ENCODE measurements around the gene FGD3.

The FGD3 gene

DNA sequence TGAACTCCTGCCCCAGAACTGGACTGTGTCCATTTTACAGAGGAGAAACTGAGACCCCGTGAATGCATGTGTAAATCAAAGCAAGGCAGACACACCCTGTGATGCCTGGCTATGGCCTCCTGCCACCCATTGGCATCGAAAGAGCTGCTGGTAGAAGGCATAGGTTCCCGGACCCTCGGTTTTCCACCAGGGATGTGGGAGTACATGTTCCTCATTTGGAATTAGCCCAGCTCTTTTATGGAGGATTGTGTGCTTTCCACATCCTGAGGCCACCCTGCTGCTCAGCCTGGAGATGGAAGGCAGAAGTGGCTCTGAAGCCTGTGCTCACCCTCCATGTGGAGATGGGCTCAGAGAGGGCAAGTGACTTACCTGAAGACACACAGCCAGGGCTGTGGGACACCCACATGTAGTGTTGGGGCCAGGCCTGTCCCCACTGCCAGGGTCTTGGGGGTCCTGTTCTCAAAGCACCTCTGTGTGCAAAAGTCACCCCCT is 114.0 kb downstream of the FGD3 start:
- no peak overlapping the region for H3K27ac ChIP-seq
- TF ChIP-seq ZFX (IDR thresholded peaks at IDR 0.05; ENCODE audit: borderline replicate concordance) (no peak), CTCF (IDR thresholded peaks at IDR 0.05) (no peak)

DNA sequence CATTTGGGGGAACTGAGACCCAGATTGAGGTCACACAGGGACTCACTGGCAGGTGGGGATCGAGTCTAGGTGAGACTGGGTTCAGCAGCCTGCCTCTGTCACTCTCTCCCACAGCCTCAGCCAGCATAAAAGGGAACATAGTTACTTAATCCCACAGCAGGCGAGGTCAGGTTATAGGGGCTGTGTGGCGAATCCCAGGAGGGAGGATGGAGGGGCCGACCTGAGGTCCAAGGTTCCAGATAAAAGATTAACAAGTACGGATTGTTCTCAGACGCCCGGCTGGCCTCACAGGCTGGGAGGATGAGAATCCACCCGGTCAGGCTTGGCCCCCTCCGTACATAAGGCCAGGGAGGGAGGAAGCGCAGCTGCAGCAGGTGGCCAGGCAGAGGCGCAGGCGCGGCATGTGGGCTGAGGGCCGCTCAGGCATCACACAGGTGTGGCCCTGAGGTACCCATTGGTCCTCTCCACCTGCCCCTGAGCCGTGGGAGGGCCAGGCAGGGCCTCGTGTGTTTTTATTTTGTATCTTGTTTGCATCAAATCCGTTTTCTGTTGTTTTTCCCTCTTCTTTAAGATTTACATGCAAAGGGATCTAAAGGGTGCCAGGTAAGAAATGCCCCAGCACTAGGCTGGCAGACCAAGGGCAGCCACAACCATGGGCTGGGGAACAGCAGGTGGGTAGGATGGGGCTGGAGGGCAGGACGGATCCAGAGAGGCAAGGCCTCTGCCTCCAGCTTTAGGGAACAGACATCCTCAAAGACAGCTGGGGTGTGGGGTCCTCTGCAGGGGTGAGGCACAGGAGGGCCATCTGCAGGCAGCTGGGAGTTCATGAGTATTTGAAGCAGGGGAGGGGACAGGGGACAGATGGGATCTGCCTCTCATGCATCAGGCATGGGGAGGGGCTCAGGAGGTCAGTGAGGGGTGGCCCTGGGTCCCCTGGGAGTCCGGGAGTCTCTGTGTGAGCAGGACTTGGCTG is 114.8 kb downstream of the FGD3 start:
- no peak overlapping the region for H3K27ac ChIP-seq
- TF ChIP-seq CTCF (IDR thresholded peaks at IDR 0.05), result no peak
- TF ChIP-seq ZFX (IDR thresholded peaks at IDR 0.05; ENCODE audit: borderline replicate concordance), result no peak

DNA sequence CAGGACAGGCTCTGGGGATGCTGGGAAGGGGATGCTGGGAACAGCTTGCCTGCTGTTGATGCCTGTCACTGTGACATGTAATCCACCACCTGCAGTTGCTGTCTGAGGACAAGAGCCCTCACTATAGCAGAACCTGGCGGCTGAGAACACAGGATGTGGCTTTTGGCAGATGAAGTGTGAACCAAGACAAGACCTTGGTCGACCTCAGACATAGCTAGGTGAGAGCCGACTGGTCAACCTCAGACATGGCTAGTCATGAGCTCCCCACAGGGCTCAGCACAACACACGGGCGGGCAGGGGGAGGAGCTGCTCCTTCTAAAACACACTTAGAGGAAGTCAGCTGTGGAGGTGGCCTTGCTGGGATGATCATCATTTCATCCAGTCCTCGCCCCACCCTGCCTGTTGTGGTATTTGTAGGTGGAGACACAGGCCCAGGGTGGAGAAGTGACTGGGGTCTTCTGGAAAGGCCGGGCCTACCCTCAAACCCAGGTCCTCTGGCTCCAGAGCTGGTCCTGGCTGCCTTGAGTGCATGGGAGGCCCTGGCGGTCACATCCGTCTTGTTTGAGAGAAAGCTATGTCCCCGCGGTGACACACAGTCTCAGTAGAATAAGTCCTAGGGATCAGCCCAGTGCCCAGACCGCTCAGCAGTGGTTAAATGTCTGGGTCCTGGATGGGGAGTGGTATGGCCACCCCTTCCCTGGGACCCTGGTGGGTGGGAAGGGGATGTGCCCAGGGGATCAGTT is 117.2 kb downstream of the FGD3 start:
- H3K27ac ChIP-seq, result no peak overlapping the region
- TF ChIP-seq ZFX (IDR thresholded peaks at IDR 0.05; ENCODE audit: borderline replicate concordance), result no peak
- no peak for TF ChIP-seq CTCF (IDR thresholded peaks at IDR 0.05)

GRCh38 chr9:93065135-93065720 is 117.9 kb downstream of the FGD3 start:
- no peak for TF ChIP-seq ZFX (IDR thresholded peaks at IDR 0.05; ENCODE audit: borderline replicate concordance)
- TF ChIP-seq CTCF (IDR thresholded peaks at IDR 0.05), result no peak
- no peak overlapping the region for H3K27ac ChIP-seq

GRCh38 chr9:93066978-93067603 is 119.8 kb downstream of the FGD3 start:
- TF ChIP-seq CTCF (IDR thresholded peaks at IDR 0.05) (no peak), ZFX (IDR thresholded peaks at IDR 0.05; ENCODE audit: borderline replicate concordance) (no peak)
- no peak overlapping the region for H3K27ac ChIP-seq

DNA sequence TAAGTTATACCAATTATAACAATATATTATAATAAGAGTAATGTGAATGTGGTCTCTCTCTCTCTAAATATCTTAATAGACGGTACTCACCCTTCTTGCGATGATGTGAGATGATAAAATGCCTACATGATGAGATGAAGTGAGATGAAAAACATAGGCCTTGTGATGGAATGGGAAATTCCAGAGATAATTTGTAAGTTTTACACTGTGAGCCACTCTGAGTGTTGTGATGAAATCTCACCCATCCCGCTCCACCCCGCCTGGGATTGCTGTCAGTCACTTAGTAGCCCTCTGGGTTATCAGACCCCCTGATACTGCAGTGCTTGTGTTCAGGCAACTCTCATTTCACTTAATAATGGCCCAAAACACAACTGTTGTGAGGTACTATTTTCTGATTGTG is 121.6 kb downstream of the FGD3 start:
- TF ChIP-seq ZFX (IDR thresholded peaks at IDR 0.05; ENCODE audit: borderline replicate concordance), result no peak
- no peak for TF ChIP-seq CTCF (IDR thresholded peaks at IDR 0.05)
- no peak overlapping the region for H3K27ac ChIP-seq
